ENCODE results near the gene CCDC85B.

Gene CCDC85B

DNA sequence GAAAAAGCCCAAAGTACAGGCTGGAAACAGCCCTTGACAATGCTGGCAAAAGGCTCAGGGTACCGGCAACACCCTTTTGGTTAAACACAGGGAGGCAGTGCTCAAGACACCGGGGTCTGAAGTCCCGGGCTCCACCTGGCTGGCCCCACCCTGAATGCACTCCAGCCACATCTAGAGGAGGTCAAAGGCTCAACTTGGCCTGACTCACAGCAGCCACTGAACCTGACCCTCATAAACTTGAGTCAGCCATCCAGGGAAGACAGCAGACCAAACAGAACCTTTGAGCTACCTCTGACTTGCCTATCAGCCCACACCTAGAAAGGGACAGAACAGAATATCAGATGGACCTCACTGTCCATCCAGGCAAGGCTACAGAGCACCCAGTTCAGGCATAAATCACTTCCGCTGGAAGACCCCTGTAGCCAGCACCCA lies 36.3 kb upstream of the CCDC85B start:
- TF ChIP-seq, protein P1, sequence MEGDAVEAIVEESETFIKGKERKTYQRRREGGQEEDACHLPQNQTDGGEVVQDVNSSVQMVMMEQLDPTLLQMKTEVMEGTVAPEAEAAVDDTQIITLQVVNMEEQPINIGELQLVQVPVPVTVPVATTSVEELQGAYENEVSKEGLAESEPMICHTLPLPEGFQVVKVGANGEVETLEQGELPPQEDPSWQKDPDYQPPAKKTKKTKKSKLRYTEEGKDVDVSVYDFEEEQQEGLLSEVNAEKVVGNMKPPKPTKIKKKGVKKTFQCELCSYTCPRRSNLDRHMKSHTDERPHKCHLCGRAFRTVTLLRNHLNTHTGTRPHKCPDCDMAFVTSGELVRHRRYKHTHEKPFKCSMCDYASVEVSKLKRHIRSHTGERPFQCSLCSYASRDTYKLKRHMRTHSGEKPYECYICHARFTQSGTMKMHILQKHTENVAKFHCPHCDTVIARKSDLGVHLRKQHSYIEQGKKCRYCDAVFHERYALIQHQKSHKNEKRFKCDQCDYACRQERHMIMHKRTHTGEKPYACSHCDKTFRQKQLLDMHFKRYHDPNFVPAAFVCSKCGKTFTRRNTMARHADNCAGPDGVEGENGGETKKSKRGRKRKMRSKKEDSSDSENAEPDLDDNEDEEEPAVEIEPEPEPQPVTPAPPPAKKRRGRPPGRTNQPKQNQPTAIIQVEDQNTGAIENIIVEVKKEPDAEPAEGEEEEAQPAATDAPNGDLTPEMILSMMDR (IDR thresholded peaks at IDR 0.05; ENCODE audit: low read depth, low read length, missing control alignments), result no peak
- no peak for DNase-seq (ENCODE audit: low read depth)
- no peak overlapping the region for H3K4me3 ChIP-seq (ENCODE audit: low read depth, low read length)

DNA sequence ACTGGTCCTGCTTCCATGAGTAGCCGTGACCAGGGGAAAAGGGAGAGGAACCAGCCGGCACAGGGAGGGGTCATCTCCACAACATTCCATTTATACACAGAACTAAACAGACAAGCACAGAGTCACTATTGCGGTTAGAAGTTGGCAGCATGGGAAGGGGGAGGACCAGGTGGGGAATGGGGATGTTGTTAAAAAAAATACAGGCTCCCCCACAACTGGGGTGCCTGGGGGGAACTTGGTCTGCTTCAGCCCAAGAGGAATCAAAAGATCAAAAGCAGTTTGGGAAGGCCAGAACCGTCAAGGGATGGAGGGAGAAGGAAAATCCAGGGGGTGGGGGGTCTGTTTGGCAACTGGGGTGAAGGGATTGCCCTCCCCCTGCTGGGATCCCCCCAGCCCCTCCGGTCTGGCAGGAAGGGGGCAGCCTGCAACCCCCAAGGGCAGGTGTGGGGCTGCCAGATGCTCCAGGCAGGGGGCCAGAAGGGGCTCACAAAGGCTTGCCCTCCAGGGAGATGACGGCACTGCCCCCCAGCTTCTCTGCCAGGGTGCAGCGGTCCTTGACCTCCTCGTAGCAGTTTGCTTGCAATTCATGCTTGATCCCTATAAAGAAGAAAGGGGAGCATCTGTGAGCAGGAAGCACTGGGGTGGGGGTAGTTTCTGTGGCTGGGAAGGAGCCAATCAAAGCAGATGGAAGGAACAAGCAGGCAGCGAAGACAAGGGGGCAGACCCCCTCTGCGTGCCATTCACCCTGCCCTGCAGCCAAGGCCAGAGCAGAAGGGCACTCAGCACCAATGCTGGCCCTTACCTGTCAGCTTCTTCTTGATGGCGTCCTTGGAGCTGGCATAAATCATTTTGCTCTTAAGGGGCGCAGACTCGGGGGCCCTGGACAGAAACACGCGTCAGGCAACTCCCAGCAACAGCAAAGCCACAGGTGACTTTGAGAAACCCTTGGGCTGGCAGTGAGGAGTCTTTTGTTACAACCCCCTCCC lies 35.3 kb upstream of the CCDC85B start:
- no peak overlapping the region for H3K4me3 ChIP-seq (ENCODE audit: low read depth, low read length)
- TF ChIP-seq, protein P1 (IDR thresholded peaks at IDR 0.05; ENCODE audit: low read depth, low read length, missing control alignments), result no peak
- DNase-seq (ENCODE audit: low read depth), result no peak

DNA sequence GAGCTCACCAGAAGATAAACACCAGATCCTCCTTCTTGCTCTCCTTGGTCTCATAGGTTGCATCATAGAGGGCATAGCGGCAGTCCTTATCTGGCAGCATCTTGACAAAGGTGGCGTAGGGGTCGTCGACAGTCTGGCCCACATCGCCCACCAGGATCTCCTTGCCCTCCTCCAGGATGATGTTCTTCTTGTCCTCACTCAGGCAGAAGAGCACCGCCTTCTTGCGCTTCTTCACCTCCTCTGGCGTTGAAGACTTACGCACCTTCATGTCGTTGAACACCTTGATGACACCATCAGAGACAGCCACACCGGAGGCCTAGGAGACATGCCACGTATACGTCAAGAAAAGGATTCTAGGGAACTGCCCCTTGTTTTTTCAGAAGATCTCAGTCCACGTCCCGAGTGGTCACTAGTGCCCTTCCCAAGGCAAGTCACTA lies 34.5 kb upstream of the CCDC85B start:
- DNase-seq (ENCODE audit: low read depth), result no peak
- peak overlapping the region; percentile 81 for H3K4me3 ChIP-seq (ENCODE audit: low read depth, low read length)
- TF ChIP-seq, protein P1 (IDR thresholded peaks at IDR 0.05; ENCODE audit: low read depth, low read length, missing control alignments), result no peak

DNA sequence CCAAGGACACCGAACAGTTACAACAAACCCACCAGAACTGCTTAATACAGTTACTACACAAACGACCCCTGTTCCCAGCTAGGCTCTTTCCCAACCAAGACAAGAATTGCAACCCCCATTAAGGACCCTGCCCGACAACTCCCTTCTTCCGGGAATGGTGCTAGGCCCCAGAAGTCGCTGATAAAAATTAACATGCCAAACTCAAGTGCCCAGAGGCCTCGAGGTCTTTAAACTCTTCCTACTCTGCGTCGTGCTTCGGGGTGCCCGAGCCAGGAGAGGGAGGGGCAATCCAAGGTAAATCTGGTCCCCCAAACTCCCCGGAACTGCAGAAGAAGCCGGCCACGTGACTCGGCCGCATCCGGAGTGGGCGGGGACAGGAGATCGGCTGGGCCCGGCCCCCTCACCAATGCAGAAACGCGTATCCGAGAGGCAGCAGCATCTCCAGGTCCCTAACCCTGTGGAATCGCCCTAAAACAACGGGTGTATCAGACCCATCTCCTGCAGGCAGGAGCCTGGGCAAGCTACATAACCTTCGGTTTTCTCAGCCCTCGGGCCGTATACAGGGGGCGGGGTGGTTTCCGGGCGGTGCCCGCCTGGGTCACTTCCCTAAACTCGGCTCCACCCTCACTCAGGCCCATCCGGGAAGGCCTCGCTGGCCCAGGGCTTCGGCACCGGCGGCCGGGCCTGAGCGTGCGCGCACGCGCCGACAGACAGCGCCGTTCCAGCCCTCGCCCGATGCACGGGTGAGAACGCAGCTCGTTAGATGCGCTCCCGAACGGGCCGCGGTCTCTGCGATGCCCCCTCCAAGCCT lies 33.6 kb upstream of the CCDC85B start:
- DNase-seq (ENCODE audit: low read depth), result no peak
- peak overlapping the region; percentile 81 for H3K4me3 ChIP-seq (ENCODE audit: low read depth, low read length)
- TF ChIP-seq, protein P1 (IDR thresholded peaks at IDR 0.05; ENCODE audit: low read depth, low read length, missing control alignments), result no peak

DNA sequence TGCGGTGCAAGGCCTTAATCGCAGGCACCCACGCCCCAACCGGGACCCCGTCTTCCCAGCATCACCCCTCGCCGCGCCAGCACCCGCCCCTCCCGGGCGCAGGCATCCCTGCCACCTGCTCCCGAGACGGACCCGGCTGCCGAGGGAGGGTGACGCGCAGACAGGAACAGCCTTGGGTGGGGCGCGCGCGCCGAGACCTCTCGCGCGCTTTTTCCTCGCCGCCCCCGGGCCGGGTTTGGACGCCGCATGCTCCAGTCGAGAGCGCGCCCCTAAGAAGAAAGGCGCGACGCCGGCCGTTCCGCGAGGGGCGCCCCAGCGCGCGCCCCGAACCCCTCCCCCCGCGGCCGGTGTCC lies 33.0 kb upstream of the CCDC85B start:
- DNase-seq (ENCODE audit: low read depth), result no peak
- TF ChIP-seq, protein P1 (IDR thresholded peaks at IDR 0.05; ENCODE audit: low read depth, low read length, missing control alignments), result no peak
- H3K4me3 ChIP-seq (ENCODE audit: low read depth, low read length), result peak overlapping the region; percentile 81

DNA sequence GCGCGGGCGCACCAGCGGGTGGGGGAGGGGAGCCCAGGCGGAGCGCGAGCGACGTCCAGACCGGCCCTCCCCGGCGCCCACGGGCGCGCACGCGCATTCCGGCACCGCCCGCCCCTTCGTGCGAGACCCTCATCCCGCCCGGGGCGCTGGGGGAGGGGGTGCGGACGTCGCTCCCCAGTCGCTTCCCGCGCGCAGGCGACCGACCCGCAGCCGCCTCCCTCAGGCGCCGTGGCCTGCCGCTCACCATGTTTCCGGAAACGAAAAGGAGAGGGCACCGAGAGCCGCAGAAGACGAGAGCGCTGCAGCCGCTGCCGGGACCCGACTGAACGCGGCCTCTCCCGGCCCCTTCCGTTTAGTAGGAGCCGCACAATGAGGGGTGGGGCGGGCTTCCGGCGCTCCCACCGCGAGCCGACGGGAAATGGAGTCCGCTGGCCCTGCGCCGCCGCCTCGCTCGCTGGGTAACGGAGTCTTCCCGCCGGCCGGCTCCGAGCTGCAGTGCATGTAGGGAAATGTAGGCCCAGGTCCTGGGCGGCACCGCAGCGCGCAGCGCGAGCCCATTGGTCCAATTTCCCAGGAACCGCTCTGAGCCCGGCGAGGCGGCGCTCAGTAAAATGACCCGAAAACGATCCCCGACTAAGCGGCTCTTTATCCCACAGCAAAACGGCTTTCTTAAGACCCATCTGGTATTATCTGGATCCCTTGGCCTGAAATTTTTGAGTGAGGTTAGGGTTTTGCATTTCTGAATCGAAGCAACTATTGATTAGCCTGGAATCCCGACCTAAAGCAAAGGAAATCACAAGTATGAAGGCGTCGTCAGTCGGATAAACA lies 32.4 kb upstream of the CCDC85B start, which contains the start of gene CFL1:
Gene CFL1, minus strand, starts transcription at position 328 of the 828 bp plus-strand sequence. Its CDS starts 81 bp downstream, at position 247.
- DNase-seq (ENCODE audit: low read depth), result peak; percentile 90
- H3K4me3 ChIP-seq (ENCODE audit: low read depth, low read length), result peak within 1 kb of the TSS; percentile 83
- TF ChIP-seq, protein P1 (IDR thresholded peaks at IDR 0.05; ENCODE audit: low read depth, low read length, missing control alignments), result no peak
